NCI-H187 treated with DMSO at 0.1 percent for 48 hours (cell line): ENCODE results near the gene TKTL2.
"Not testable (repeated sequence)": the region's sequence is repeated elsewhere in the genome, so short reads cannot be mapped to it uniquely, and the experiment has no call there.

Source experiments
- DNase-seq: peaks from one replicate; lab custom pipeline; 2025; lab: John Stamatoyannopoulos, UW

TKTL2 gene

DNA sequence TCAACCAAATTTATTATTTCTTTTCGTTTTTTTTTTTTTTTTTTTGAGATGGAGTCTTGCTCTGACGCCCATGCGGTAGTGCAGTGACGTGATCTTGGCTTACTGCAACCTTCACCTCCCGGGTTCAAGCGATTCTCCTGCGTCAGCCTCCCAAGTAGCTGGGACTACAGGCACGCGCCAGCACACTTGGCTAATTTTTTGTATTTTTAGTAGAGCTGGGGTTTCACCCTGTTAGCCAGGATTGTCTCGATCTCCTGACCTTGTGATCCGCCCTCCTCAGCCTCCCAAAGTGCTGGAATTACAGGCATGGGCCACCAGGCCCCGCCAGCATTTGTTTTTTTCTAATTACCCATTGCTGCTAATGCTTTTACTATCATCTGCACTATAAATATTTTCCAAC lies 26.5 kb downstream of the TKTL2 start:
- DNase-seq: not testable (repeated sequence)

GRCh38 chr4:163440040-163440439 lies 33.5 kb downstream of the TKTL2 start:
- no peak for DNase-seq
